Measurements from ENCODE around the gene CASP10. TPM values are rescaled to one million over a fixed set of nuclear protein-coding genes. Genes with fewer than 3 reads are reported as not detected.
A peak's percentile ranks its signal among the peaks of the same experiment; 100 is the strongest.

CASP10 gene
- total and polyA plus RNA-seq, 2 of the 13 experiments (the other 11 are each of a cell fraction or from before 2014, with no cell fraction given), result 22.2 to 23.8 TPM

DNA sequence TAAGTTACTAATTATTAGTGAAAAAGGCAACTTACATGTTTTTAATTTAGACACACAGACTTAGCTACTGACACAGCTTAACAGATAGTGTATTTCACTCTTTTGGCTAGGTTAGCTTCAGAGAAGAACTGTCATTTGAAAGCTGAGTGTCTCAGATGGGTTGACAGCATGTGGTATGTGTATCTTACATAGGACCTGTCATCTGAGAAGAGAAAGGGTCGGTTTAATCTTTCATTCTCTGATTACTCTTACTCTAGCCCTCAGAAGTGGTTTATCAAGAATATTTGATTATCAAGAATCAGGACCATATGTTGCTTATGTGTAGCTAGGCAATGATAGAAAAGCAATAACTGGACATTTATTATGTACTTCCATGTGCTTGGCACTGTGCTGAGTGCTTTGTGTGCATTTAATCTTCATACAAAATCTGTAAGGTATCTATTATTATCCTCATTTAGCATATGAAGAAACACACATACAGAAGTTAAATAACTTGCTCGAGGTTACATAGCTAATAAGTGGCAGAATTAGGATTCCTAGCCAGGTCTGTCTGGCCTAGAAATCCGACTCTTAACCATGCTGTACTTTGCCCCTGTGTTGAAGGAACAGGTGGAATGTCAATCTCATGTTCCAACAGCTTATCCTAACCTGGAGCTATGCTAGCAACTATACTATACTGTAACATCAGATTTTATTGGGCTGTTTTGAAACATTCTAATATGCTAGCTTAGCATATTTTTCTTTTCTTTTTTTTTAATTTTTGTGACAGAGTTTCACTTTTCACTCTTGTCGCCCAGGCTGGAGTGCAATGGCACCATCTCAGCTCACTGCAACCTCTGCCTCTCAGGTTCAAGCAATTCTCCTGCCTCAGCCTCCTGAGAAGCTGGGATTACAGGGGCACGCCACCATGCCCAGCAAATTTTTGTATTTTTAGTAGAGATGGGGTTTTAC, 38.6 kb upstream of the CASP10 start:
- Histone ChIP-seq H3K27ac (ENCODE audit: extremely low read length, insufficient read depth, low read length) (peak overlapping the region; percentile 20), H2AFZ (ENCODE audit: low read length) (no peak overlapping the region), H4K20me1 (ENCODE audit: insufficient read depth, low read length) (no peaks in the 10 kb centered on the region), H3K79me2 (ENCODE audit: insufficient read depth, low read length) (no peaks in the 10 kb centered on the region), H3K27me3 (ENCODE audit: control insufficient read depth in 1 of 2, insufficient read depth in 2 of 2, low read length in 2 of 2) (no peaks in the 10 kb centered on the region), H3K4me3 (replicated peaks in 1 of 3; ENCODE audit: insufficient read depth in 1 of 3, low read depth in 2 of 3, low read length in 3 of 3) (no peak overlapping the region), H3K9ac (ENCODE audit: insufficient read depth, low read depth, low read length) (no peak overlapping the region), H3K4me1 (ENCODE audit: insufficient read depth, low read length) (peaks cover 29% of the 10 kb centered on the region), H3K36me3 (replicated peaks in 1 of 2; ENCODE audit: control insufficient read depth in 1 of 2, insufficient read depth in 2 of 2, low read length in 2 of 2) (peaks cover 1 to 11% of the 10 kb centered on the region in 2 experiments), H3K9me3 (ENCODE audit: low read length) (no peaks in the 10 kb centered on the region), H3K4me2 (ENCODE audit: low read depth, low read length) (no peak overlapping the region)
- in situ Hi-C loops (cut with HindIII; ENCODE audit: extremely low pct_ligation_motif_present, low pct_unique_long_range_greater_than_20kb) (no loop called here), intact Hi-C loops (cut with micrococcal nuclease; ENCODE audit: unreplicated experiment) (no loop called here)
- peak; percentile 70 for DNase-seq (ENCODE audit: low spot score)
- peak; percentile 70 for FAIRE-seq
- BruUV-seq (replicated peaks), result TSS peak; percentile 9
- CTCF ChIA-PET (ENCODE audit: low intra/inter-chr PET ratio, low total read pairs), result no interaction called here
- peak; percentile 85 for ATAC-seq
- POLR2A ChIA-PET, result interaction anchor here (0.9 to 3.0 kb wide), 11 partner anchors 13 to 280 kb away, joined by 3 to 30 read pairs (median 4); partner anchors contain the start of genes CASP10, CFLAR, CLK1 and NIF3L1
- WGBS (ENCODE audit: low lambda C conversion rate), result 60% methylated on average over 5 of the region's 5 CpGs
- peak; percentile 65 for TF ChIP-seq SAP130 (CRISPR knock-in tag; IDR thresholded peaks at IDR 0.05; ENCODE audit: low read depth)
- TF ChIP-seq MIXL1 (CRISPR knock-in tag; IDR thresholded peaks at IDR 0.05), result 0 out of 2 replicates have a peak, but pooled peaks have one; percentile 14
- no peak for TF ChIP-seq ZNF256 (CRISPR knock-in tag; conservative IDR thresholded peaks at IDR 0.05)
- TF ChIP-seq ZNF282 (IDR thresholded peaks at IDR 0.05; ENCODE audit: partially characterized antibody), result no peak
- no peak for TF ChIP-seq RNF2 (conservative IDR thresholded peaks at IDR 0.05; ENCODE audit: low read depth)
- TF ChIP-seq SRSF1 (optimal IDR thresholded peaks at IDR 0.05; ENCODE audit: low read depth, low read length), result no peak
- no peak for TF ChIP-seq ZNF879 (CRISPR knock-in tag; IDR thresholded peaks at IDR 0.05)
- no peak for TF ChIP-seq ZNF510 (CRISPR knock-in tag; IDR thresholded peaks at IDR 0.05; ENCODE audit: low read depth)
- TF ChIP-seq, protein P1, sequence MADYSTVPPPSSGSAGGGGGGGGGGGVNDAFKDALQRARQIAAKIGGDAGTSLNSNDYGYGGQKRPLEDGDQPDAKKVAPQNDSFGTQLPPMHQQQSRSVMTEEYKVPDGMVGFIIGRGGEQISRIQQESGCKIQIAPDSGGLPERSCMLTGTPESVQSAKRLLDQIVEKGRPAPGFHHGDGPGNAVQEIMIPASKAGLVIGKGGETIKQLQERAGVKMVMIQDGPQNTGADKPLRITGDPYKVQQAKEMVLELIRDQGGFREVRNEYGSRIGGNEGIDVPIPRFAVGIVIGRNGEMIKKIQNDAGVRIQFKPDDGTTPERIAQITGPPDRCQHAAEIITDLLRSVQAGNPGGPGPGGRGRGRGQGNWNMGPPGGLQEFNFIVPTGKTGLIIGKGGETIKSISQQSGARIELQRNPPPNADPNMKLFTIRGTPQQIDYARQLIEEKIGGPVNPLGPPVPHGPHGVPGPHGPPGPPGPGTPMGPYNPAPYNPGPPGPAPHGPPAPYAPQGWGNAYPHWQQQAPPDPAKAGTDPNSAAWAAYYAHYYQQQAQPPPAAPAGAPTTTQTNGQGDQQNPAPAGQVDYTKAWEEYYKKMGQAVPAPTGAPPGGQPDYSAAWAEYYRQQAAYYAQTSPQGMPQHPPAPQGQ (CRISPR knock-in tag; IDR thresholded peaks at IDR 0.05; ENCODE audit: borderline replicate concordance), result no peak
- TF ChIP-seq, protein P2, sequence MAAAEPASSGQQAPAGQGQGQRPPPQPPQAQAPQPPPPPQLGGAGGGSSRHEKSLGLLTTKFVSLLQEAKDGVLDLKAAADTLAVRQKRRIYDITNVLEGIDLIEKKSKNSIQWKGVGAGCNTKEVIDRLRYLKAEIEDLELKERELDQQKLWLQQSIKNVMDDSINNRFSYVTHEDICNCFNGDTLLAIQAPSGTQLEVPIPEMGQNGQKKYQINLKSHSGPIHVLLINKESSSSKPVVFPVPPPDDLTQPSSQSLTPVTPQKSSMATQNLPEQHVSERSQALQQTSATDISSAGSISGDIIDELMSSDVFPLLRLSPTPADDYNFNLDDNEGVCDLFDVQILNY (CRISPR knock-in tag; conservative IDR thresholded peaks at IDR 0.05), result no peak
- no peak for TF ChIP-seq POLR2AphosphoS2 (IDR thresholded peaks at IDR 0.05; ENCODE audit: low read depth, low read length)
- no peak for TF ChIP-seq MBNL3 (CRISPR knock-in tag; conservative IDR thresholded peaks at IDR 0.05)
- TF ChIP-seq IRF2 (CRISPR knock-in tag; IDR thresholded peaks at IDR 0.05), result peak; percentile 15; the same call in 1 of the 2 replicates
- TF ChIP-seq ZMYM3 (CRISPR knock-in tag; IDR thresholded peaks at IDR 0.05), result no peak
- no peak for TF ChIP-seq ZC3H4 (CRISPR knock-in tag; IDR thresholded peaks at IDR 0.05; ENCODE audit: borderline replicate concordance)
- TF ChIP-seq REPIN1 (CRISPR knock-in tag; IDR thresholded peaks at IDR 0.05; ENCODE audit: borderline replicate concordance, low read depth), result no peak
- no peak for TF ChIP-seq CHD4 (IDR thresholded peaks at IDR 0.05; ENCODE audit: borderline replicate concordance, low read length)
- TF ChIP-seq HNF4G (IDR thresholded peaks at IDR 0.05; ENCODE audit: borderline replicate concordance, low read depth, low read length), result peak; percentile 79
- TF ChIP-seq HNF4G (CRISPR knock-in tag; IDR thresholded peaks at IDR 0.05; ENCODE audit: borderline replicate concordance, low read depth), result no peak
- peak; percentile 72; the same call in 1 of the 2 replicates for TF ChIP-seq ZNF614 (CRISPR knock-in tag; IDR thresholded peaks at IDR 0.05; ENCODE audit: borderline replicate concordance)

All from HepG2 (cell line).